ENCODE measurements around the gene MSL3. TPM values are rescaled to one million over a fixed set of nuclear protein-coding genes. Genes with fewer than 3 reads are reported as not detected.

MSL3 gene
- polyA plus RNA-seq, 2 of the 4 experiments (the other 2 are of a cell fraction) = 32.4 to 51.7 TPM

DNA sequence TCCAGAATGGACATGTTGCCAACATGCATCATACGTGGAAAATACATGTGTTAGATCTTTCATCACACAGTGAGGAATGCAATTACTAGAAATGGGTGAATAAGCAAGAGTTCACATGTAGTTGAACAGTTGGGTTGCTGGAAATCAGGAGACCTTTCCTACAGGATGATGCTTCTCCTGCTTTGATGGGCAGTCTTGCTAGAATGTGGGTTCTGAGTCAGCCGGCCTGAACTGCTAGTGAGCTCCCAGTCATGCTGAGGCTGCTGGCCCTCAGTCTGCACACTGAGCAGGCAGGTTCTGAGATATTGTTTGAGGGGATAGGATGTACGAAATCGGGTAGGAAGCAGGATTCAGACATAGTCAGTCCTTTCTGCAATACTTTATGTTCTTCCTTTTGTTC is 20.2 kb downstream of the MSL3 start (continued):
- TF ChIP-seq, protein P1, sequence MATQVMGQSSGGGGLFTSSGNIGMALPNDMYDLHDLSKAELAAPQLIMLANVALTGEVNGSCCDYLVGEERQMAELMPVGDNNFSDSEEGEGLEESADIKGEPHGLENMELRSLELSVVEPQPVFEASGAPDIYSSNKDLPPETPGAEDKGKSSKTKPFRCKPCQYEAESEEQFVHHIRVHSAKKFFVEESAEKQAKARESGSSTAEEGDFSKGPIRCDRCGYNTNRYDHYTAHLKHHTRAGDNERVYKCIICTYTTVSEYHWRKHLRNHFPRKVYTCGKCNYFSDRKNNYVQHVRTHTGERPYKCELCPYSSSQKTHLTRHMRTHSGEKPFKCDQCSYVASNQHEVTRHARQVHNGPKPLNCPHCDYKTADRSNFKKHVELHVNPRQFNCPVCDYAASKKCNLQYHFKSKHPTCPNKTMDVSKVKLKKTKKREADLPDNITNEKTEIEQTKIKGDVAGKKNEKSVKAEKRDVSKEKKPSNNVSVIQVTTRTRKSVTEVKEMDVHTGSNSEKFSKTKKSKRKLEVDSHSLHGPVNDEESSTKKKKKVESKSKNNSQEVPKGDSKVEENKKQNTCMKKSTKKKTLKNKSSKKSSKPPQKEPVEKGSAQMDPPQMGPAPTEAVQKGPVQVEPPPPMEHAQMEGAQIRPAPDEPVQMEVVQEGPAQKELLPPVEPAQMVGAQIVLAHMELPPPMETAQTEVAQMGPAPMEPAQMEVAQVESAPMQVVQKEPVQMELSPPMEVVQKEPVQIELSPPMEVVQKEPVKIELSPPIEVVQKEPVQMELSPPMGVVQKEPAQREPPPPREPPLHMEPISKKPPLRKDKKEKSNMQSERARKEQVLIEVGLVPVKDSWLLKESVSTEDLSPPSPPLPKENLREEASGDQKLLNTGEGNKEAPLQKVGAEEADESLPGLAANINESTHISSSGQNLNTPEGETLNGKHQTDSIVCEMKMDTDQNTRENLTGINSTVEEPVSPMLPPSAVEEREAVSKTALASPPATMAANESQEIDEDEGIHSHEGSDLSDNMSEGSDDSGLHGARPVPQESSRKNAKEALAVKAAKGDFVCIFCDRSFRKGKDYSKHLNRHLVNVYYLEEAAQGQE (IDR thresholded peaks at IDR 0.05) = no peak
- TF ChIP-seq CHD4 (IDR thresholded peaks at IDR 0.05; ENCODE audit: borderline replicate concordance) = no peak
- no peak for TF ChIP-seq HOXB13 (CRISPR knock-in tag; IDR thresholded peaks at IDR 0.05; ENCODE audit: low read depth)
- TF ChIP-seq GATA3 (IDR thresholded peaks at IDR 0.05; ENCODE audit: borderline replicate concordance) = no peak
- no peak for TF ChIP-seq CEBPB (IDR thresholded peaks at IDR 0.05)

DNA sequence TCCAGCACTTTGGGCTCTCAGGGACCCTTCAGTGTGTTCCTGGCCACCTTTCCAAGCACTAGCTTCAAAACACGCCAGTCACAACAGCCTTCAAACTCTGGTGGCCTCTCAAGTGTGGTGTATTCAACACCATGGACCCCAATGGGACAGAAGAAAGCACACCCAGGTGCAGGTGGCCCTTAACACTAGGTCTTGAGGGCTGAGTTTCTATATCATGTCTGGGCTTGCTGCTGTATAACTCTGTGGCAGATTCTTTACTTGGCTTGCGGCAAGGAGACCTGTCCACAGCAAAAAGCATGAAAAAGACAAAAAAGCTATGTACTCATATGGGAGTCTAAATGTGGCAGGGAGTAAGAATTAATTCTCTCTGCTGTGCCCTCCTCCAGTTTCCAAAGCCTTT is 23.1 kb downstream of the MSL3 start:
- Histone ChIP-seq H3K9me3 (no peaks in the 10 kb centered on the region), H3K4me1 (no peaks in the 10 kb centered on the region), H3K4me2 (no peak overlapping the region), H3K27ac (no peak overlapping the region), H3K4me3 (no peak overlapping the region)
- POLR2A ChIA-PET = no interaction called here
- FAIRE-seq (no peak), ATAC-seq (no peak), DNase-seq (ENCODE audit: low read depth in 1 of 2, low spot score in 1 of 2) (no peak)
- no peak for TF ChIP-seq NPAS2 (CRISPR knock-in tag; IDR thresholded peaks at IDR 0.05; ENCODE audit: borderline replicate concordance)
- CTCF ChIA-PET = interaction anchor here (1.9 kb wide), 1 partner anchor 10 kb away, joined by 5 read pairs; no protein-coding TSS in a partner anchor
- WGBS (ENCODE audit: missing lambda C conversion rate) = 90% methylated on average over 2 of the region's 2 CpGs

DNA sequence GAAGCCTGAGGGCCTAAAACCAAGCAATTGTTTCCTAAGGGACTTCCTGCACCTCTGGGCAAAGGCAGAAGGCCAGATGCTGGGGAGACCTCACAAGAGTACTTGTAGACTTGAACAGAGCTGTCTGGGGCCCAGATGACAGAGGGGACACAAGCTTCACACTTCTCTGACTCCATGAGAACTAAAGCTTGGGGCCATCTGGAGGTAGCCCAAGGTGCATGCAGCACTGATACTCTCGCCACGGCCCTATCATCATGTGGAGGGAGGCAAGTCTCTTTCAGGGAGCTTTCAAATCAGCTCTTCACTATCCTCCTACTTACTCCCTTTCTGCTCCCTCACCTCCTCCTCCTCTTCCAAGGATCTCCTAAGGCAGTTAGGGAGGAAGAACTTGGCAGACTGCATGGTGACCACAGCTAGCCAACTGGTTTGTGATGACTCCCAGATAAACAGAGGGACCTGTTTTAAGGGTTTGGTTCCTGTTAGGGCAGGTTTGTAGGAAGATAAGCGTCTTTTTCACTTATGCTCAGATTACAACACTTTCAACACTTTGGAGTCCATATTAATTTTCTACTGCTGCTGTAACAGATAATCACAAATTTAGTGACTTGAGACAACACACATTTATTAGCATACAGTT is 23.8 kb downstream of the MSL3 start:
- H3K9me3 ChIP-seq = no peaks in the 10 kb centered on the region
- H3K4me3 ChIP-seq = no peak overlapping the region
- CTCF ChIA-PET = interaction anchor here (1.9 kb wide), 1 partner anchor 11 kb away, joined by 5 read pairs; no protein-coding TSS in a partner anchor
- no peak overlapping the region for H3K4me2 ChIP-seq
- ATAC-seq (no peak), FAIRE-seq (no peak), DNase-seq (ENCODE audit: low read depth in 1 of 2, low spot score in 1 of 2) (no peak)
- H3K27ac ChIP-seq = no peak overlapping the region
- peaks cover 2% of the 10 kb centered on the region; the same call in 1 of the 3 replicates for H3K4me1 ChIP-seq
- POLR2A ChIA-PET = no interaction called here
- TF ChIP-seq CBX8 (IDR thresholded peaks at IDR 0.05) (no peak), CHD4 (IDR thresholded peaks at IDR 0.05; ENCODE audit: borderline replicate concordance) (no peak), EP300 (IDR thresholded peaks at IDR 0.05) (no peak), RAD21 (conservative IDR thresholded peaks at IDR 0.05 in 1 of 2, IDR thresholded peaks at IDR 0.05 in 1 of 2) (no peak), CEBPB (IDR thresholded peaks at IDR 0.05) (no peak)
- WGBS (ENCODE audit: missing lambda C conversion rate) = 92% methylated on average over 3 of the region's 3 CpGs

DNA sequence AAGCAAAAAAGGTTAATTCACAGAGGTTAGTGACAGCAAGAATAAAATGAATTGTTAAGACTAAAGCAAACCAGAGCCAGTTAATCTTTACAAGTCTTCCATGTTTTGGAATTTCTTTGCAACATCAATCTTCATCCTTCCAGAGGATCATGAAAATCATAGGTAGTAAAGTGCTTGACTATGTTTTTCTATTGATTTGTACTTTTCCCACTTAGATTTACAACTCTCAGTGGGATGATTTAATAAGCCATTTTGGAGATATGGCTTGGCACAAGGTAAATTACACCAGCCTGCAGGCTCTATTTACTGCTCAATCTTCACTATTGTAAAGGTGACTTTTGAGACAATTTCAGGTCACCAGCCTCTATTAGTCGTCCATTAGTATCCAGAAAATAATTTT is 26.5 kb downstream of the MSL3 start:
- no peak for DNase-seq (ENCODE audit: low read depth in 1 of 2, low spot score in 1 of 2)
- H3K4me1 ChIP-seq = peaks cover 6% of the 10 kb centered on the region; the same call in 1 of the 3 replicates
- H3K27ac ChIP-seq = no peak overlapping the region
- ChIA-PET CTCF (no interaction called here), POLR2A (no interaction called here)
- H3K4me3 ChIP-seq = no peak overlapping the region
- 40% methylated on average over 1 of the region's 1 CpG for WGBS (ENCODE audit: missing lambda C conversion rate)
- FAIRE-seq = no peak
- TF ChIP-seq, protein P2, sequence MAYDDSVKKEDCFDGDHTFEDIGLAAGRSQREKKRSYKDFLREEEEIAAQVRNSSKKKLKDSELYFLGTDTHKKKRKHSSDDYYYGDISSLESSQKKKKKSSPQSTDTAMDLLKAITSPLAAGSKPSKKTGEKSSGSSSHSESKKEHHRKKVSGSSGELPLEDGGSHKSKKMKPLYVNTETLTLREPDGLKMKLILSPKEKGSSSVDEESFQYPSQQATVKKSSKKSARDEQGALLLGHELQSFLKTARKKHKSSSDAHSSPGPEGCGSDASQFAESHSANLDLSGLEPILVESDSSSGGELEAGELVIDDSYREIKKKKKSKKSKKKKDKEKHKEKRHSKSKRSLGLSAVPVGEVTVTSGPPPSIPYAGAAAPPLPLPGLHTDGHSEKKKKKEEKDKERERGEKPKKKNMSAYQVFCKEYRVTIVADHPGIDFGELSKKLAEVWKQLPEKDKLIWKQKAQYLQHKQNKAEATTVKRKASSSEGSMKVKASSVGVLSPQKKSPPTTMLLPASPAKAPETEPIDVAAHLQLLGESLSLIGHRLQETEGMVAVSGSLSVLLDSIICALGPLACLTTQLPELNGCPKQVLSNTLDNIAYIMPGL (CRISPR knock-in tag; IDR thresholded peaks at IDR 0.05; ENCODE audit: borderline replicate concordance) = no peak
- TF ChIP-seq RARB (CRISPR knock-in tag; IDR thresholded peaks at IDR 0.05) = no peak
- no peak for TF ChIP-seq ESRRA (IDR thresholded peaks at IDR 0.05; ENCODE audit: borderline replicate concordance, low read length)
- TF ChIP-seq FOXS1 (CRISPR knock-in tag; IDR thresholded peaks at IDR 0.05) = no peak
- TF ChIP-seq CBX8 (IDR thresholded peaks at IDR 0.05) = no peak
- TF ChIP-seq RNF2 (IDR thresholded peaks at IDR 0.05; ENCODE audit: borderline replicate concordance, low read depth) = no peak
- TF ChIP-seq, protein P3, sequence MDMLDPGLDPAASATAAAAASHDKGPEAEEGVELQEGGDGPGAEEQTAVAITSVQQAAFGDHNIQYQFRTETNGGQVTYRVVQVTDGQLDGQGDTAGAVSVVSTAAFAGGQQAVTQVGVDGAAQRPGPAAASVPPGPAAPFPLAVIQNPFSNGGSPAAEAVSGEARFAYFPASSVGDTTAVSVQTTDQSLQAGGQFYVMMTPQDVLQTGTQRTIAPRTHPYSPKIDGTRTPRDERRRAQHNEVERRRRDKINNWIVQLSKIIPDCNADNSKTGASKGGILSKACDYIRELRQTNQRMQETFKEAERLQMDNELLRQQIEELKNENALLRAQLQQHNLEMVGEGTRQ (IDR thresholded peaks at IDR 0.05) = no peak
- TF ChIP-seq, protein P4, sequence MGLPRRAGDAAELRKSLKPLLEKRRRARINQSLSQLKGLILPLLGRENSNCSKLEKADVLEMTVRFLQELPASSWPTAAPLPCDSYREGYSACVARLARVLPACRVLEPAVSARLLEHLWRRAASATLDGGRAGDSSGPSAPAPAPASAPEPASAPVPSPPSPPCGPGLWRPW (IDR thresholded peaks at IDR 0.05) = no peak
- TF ChIP-seq CHD4 (IDR thresholded peaks at IDR 0.05; ENCODE audit: borderline replicate concordance) = no peak
- no peak for TF ChIP-seq MYC (IDR thresholded peaks at IDR 0.05; ENCODE audit: borderline replicate concordance, low read length)
- TF ChIP-seq EP300 (IDR thresholded peaks at IDR 0.05) = no peak
- ATAC-seq = no peak
- H3K4me2 ChIP-seq = no peak overlapping the region
- no peaks in the 10 kb centered on the region for H3K9me3 ChIP-seq
